GM12801 (cell line): Measurements from ENCODE around the gene CDH22.

Experiments
- CTCF ChIP-seq: IDR thresholded peaks from one replicate; pipeline ENCODE4 v1.5.1; 2011; ENCODE audit warnings: control low read depth; ENCODE audit not compliant: insufficient read length; ENCODE audit errors: extremely low read depth

CDH22 gene

GRCh38 chr20:46331611-46332361 lies 23.5 kb upstream of the CDH22 start:
- TF ChIP-seq CTCF: no peak

DNA sequence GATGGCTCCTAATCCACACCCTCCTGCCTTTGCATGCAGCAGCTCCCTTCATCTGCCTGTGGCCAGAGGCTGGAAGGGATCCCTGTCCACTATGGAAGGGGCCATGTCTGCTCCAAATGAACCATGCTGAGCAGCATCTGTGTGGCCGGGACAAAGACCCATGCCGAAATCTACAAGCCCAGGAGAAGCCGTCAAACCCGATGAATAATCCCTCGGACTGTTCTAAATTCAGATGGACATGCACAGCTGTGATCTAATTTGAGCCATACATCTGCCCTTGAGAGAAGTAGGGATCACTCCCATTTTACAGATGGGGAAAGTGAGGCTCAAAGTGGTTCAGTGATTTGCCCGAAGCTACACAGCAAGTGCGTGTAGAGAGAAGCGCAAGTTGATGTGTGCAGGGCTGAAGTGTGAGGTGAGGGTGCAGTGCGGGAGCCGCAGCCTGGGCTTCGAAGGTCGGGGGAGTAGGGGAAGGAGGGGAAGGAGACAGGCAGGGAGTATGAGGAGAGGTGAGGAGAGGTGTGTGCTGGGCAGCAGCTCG lies 22.6 kb upstream of the CDH22 start:
- no peak for TF ChIP-seq CTCF

GRCh38 chr20:46330072-46330763 lies 21.9 kb upstream of the CDH22 start:
- TF ChIP-seq CTCF: no peak

DNA sequence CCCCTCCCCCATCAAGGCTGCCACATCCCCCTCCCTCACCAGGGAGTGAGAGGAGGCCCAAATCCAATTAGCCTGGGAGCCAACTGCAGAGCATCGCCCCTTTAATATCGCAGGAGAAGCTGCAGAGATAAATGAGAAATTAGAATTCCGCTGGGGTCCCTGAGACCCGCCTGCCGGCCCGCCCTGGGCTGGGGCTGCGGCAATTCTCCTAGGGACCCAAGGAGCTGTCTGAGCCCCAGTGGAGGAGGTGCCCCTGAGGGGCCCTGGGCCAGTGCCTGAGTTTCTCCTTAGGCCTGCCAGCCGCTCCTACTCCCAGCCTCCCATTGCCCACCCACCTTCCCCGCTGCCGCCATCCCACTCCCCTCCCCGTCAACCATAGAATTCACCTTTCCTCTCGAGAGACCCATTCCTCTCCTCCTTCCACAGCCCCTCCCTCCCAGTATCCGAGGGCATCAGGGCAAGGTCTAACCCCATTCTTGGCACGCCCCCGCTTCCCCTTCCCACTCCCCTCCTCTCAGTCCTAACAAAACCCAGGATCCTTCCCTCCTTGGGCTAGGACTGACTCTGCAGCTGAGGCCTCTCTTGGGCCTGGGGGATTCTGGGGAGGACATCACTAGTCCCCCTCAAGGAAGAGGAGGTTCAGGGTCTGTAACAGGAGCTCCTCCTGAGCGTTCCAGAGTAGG lies 20.0 kb upstream of the CDH22 start:
- no peak for TF ChIP-seq CTCF

- no peak for TF ChIP-seq CTCF
Observed at GRCh38 chr20:46327557-46327956, 19.3 kb upstream of the CDH22 start.

DNA sequence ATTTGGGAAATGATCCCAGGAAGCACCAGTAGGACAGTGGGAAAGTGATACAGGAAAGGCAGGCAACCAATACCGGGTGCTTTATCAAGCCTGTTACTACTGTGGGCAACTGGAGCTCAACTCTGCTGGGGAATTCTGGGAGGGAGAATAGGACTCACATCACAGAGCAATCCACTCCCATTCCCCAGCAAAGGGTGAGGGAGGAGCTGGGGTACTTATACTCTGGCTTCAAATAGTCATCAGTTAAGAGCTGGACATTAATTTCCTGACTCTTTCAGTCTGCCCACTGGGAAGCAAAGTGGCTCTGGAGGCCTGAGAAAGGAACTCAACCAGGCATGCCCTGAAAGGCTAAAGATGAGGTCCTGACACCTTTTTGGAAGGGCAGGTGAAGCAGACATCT lies 17.5 kb upstream of the CDH22 start:
- no peak for TF ChIP-seq CTCF
